SK-N-MC (cell line): ENCODE results near the gene RTTN.

ENCODE experiments used
- EZH2 ChIP-seq: fragments of 200-600 bp; sonication (generic); IDR thresholded peaks from one replicate; pipeline ENCODE4 v1.6.1; 2017; ENCODE audit warnings: antibody characterized with exemption
- FOXP2 ChIP-seq: optimal IDR thresholded peaks from 2 replicates; pipeline ENCODE3; 2011; ENCODE audit warnings: mild to moderate bottlenecking, moderate library complexity; ENCODE audit not compliant: insufficient read depth; ENCODE audit errors: extremely low read length, control extremely low read depth
- POLR2AphosphoS5 ChIP-seq: IDR thresholded peaks from 2 replicates; pipeline ENCODE4 v1.6.1; 2012; ENCODE audit warnings: mild to moderate bottlenecking, low read depth, low read length, borderline replicate concordance

DNA sequence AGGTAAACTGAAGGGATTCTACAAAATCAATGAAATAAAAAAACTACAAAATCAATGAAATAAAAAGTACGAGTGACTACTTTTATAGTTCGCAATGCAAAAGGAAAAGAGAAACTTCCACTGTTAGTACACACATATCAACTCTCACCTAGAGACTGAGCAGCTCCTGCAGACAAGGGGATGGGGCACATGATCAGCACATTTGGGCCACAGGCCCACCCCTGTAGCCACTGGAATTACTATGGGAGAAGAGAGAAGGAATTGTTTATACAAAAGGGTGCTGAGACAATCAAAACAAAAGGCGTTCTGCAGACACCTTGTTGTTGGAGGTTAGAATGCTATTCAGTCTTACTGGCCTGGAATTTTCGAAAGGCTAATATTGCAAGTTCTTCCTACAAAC is 223.1 kb downstream of the RTTN start:
- TF ChIP-seq EZH2 (no peak), POLR2AphosphoS5 (no peak), FOXP2 (no peak)
